GM19324 (cell line): ENCODE data around the gene PRDM8.

Experiments
- ATAC-seq: cut with Tn5 transposase; IDR thresholded peaks from one replicate; pipeline ENCODE4 v1.9.1; 2021; ENCODE audit warnings: mild to moderate bottlenecking, moderate library complexity; ENCODE audit not compliant: unreplicated experiment, low FRiP score

The PRDM8 gene

DNA sequence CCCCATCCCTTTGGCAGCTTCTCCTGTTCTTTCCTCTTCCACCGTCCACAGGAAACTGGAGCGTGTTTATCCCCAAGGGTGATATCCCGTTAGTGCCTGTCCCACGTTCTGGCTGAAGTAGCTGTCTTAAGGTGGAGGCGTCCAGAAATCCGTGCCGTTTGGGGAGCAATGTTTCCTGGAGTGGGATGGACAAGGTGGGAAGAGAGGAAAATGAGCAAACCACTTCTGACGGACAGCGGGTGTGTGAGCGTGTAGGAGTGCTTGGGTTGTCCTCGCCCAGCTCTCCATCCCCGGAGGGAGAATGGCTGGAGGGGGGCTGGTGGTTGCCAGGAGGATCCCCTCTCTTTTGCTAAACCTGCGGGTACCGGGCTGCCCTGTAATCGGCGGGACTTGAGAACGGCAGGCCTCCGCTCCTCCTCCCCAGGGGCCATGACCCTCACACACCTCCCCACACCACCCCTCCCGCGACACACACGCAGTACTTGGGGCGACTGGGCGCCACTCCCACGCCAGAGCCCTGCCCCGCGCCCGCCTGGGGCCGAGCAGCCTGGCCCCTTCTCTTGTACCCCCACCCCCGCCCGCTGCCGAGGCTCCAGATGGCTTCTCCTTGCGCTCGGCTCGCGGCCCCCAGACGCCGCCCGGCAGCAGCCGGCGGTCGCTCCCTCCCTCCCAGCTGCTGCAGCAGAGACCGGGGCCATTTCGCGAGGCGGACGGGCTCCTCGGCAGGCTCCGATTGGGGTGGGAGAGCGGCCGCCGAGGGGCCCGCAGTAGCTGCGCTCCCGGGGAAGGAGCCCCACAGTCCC is 13.9 kb upstream of the PRDM8 start:
- ATAC-seq = peak; percentile 51

DNA sequence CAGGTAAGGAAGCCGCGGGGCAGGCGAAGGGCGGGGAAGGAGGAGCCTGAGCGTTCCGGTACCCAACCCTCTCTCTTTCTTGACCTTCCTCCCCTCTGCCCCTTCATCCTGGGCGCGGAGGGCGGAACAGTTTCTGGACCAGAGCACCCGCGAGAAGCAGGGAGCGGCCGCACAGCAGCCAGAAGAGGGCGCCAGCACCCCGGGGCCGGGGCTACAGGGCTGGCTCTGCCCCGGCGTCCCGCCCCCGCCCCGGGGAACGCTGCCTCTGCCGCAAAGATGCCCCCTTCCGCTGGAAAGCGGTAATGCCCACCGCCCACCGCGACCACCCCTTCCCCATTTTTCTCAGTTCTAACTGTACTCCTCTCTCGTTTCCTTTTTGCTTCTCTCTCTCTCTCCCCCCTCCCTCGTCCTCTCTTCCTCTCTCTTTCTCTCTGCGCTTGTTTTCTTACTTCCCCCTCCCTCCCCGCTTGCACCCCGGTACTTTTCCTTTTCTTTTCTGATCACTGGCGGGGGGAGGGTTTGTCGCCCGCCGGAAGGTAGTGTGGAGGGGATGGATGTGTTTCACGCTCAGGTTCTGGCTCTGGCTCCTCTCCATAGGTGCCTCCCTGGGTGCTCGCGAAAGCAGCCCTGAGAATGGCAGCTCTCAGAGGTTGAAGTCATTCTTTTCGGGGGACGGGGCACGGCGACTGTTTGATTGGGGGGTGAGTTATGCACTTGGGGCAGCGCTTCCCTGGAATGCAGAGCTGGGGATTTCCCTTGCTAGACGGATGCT is 13.1 kb upstream of the PRDM8 start:
- ATAC-seq = peak; percentile 98

DNA sequence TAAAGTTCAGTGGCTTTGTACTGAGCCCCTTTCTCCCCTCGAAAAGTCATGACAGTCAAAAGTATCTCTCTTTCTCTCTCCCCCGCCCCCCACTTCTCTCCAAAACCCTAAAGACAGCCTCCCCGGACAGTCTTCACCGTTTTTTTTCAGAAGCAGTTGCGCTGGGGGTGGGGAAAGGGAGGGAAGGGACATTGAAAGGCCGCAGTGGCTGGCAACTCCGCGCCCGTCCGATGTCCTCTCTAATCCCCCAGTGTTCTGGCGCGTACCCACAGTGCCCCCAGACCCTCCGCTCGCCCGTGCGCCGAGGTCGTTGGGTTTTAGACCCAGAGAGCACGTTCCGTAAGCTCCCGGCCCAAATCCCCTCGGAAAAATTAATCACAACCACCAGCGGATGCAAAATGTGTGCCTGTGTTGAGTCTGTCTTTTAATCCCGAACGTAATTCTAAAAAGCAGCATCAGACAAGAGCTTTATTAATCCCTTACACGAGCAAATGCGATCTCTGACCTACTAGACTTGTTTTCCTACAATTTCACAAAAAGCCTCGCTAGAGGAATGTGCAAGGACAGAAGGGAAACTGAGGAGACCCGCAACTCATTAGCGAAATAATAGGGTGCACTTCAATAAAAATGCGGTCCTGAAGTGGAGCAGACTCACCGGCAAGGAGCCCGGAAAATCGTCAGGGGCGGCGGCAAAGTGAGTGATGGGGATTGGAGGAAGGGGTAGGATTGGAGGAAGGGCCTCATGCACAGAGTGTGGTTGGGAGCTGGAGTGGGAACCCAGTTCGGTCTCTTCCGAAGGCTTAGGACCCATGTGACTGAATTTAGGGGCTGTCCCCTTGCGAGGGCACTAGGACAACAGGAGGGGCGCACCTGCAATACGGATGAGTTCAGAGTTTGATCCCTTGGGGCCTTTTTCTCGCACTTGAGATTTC is 12.2 kb upstream of the PRDM8 start:
- no peak for ATAC-seq

DNA sequence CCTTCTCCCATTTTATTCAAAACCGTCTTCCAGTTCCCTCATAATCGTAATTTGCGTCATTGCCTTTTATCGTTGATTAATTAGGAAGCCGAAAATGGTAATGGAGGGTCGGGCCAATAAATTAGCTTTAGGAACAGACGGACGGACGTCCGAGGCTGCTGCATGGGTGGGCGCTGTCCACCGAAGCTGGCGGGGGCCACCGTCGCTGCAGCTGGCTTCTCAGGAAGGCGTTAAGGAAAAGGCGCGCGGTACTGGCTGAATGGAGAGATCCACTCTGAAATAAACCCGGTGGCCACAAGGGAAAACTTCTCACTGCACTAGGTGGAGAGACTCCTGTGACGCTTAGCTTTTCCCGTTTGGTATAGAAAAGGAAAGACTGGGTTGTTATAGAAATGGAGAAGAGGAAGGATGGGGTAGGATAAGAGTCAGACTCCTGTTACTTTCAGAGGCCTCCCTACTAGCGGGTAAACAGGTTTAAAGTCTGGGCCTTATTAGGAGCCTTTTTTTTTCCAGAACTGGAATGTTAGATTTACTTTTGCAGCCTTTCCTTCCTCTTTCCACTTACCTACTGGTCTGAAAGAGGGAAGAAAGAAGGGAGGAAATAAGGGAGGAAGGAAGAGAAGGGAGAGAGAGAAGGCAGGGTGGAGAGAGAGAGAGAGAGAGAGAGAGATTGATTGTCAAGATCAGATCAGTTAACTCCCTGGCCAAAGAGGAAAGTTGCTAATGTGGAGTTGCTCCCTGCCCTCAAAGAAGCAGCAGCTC is 11.3 kb upstream of the PRDM8 start:
- no peak for ATAC-seq

DNA sequence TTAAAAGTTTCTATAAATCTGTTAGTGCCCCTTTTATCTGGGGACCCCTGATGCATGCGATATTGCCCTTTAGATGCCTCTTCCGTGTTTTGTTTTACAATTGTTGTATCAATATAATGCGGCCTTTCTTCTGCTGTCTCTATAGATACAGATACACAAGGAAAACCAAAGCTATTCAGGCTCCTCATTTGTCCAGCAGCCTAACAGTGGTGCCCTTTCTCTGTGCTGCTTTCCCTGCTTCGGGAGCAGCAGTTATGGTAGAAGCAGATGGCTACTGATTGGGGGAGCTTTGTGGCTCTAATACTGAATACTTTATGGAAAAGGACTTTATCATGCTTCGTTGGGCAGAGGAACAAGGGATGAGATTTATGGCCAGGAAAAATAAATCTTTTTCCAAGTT is 10.6 kb upstream of the PRDM8 start:
- ATAC-seq = no peak

DNA sequence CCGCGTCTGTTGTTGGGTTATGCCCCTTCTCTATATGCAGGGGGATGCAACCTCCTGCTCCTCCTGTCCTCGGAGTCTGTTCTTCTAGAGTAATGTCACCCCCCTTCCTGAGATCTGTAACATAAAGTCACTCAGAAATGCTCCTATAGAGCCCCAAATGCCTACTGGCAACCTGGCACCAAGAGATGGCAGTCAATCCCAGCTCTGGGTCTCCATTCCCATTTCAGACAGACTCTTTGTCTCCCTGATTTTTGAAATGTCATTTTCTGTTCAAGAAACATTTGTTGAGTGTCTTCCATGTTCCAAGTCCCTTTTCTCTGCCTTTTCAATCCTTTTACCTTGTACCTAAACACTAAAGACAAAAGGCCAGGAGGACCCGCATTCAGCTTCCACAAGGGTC is 9.6 kb upstream of the PRDM8 start:
- no peak for ATAC-seq

DNA sequence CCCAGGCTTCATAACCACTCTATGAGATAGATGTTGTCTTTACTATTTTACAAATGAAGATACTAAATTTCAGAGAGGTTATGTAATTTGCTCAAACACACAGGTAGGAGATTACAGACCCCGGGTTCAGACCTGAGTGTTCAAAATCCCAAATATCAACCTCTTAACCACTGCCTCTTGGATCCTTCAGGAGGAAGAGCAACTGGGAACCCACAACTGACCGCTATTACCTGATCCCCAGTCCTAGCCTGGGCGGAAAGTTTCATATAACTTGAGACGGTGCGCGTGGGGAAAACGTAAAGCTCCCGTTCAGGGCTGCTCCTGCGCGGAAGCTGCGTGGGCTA is 8.9 kb upstream of the PRDM8 start:
- no peak for ATAC-seq

DNA sequence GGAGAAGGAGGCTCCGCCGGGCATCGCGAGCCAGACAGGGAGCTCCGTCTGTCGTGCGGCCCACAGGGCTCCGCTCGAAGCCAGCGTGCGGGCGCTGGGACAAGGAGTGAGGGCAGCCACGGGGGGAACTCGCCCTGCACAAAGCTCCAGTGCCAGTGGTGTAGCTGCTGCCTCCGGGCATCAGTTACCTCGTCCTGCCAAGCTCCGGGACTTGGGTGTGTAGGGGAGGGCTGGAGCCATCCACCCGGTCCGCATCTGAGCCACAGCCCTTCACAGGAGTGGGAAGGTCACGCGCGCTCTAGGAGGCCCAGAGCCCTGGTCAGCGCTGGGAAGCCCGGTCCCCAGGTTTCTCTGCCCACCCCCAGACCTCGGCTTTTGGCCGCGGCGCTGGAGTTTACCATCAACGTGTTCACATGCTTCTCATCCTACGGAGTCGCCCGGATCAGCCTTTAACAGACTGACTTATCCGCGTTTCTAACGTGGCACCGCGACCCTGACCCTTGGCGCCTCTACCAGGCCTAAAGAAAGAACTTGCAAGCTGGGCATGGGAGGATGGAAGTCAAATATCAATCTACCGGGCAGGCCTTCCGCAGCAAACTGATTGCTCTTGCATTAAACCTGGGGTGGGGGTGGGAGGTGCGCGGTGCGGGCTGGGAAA is 8.4 kb upstream of the PRDM8 start:
- no peak for ATAC-seq

DNA sequence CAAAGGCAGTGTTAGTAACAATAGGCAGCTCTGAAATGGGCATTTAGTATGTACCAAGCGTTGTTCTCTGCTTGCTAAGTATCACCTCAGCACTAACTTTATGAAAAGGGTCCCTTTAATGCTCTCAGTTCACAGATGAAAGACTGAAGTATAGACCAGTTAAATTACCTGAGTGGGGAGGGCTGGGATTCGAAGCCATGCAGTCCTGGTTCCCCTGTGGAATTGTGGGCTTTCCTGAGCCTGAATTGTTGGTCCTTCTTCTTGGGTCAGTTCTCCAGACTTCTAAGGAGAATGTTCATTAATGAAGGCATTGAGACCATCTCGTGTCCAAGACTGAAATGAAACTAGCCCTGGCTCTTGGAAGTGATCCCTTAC is 7.7 kb upstream of the PRDM8 start:
- no peak for ATAC-seq

DNA sequence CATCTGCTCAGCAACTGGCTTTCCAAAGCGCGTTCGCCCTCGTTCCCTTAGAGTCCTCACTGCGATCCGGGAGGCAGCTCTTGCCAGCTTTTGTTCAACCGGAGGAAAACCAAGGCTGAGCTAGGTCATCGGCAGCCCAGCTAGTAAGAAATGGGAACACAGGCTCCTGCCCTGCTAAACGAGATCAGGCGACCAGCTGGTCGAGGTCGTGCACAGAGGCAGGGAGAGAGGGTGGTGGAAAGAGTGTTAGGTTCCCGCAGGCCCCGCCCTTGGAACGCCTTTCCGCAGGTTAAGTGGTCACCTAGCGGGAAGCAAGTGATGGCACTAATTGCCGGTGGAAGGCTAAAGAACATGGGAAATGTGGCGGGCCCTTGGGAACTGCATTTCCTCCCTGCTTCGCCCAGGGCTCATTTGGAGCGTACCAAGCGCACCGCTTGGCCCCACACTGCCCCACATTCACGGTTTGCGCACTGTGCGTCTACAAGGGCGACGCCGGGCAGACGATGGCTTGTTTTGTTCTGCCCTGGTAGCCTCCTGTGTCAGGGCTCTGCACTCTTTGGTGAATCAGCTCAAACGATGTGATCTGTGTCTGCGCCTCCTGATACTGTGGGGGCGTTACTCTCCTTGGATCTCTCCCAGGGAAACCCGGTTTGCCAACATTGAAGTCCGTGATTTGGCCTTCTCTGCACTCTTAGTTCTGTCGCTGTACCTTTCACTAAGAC is 7.2 kb upstream of the PRDM8 start:
- ATAC-seq = no peak

DNA sequence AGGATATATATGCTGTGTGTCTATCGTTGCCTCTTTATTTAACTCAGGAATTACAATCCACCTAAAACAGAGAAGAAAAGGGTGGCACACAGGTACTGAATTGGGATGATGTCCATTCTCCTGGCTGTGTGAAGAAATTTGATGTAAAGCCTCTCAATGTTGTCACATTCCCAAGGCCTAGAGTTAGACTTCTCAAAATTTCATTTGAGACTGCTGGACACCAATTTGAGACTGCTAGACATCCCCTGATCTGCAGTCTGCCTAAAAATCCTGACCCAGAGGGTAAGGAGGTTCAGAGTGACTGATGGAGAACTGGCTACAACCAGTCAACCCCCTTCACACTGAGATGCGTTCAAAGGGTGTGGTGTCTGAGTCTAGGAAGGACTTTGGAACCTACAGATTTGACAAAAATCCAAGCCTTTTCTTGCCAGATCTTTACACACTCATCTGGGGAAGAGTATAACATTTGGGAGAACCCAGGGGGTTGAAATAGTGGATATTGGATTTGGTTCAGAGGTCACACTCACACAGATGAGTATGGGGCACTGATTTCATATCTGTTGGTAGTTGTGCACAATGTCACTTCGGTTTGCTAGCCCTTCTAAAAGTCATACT is 4.9 kb upstream of the PRDM8 start:
- ATAC-seq = no peak

DNA sequence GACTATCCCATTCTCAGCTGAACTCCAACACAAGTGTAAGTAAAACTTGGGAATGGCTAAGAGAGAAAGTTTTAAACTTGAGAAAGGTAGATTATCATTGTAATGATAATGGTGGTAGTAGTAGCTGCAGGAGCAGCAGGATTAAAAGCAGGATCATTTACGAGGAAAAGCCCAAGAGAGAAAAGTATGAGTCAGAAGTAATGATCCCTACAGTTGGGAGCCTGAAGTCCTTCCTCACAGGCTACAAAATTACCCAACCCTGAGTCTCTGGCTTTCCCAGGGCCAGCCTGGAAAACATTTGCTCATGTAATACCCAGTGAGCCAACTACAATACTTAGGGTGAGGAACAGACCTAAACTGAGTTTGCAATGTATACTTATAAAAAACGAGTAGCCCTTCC is 4.4 kb upstream of the PRDM8 start:
- ATAC-seq = no peak

DNA sequence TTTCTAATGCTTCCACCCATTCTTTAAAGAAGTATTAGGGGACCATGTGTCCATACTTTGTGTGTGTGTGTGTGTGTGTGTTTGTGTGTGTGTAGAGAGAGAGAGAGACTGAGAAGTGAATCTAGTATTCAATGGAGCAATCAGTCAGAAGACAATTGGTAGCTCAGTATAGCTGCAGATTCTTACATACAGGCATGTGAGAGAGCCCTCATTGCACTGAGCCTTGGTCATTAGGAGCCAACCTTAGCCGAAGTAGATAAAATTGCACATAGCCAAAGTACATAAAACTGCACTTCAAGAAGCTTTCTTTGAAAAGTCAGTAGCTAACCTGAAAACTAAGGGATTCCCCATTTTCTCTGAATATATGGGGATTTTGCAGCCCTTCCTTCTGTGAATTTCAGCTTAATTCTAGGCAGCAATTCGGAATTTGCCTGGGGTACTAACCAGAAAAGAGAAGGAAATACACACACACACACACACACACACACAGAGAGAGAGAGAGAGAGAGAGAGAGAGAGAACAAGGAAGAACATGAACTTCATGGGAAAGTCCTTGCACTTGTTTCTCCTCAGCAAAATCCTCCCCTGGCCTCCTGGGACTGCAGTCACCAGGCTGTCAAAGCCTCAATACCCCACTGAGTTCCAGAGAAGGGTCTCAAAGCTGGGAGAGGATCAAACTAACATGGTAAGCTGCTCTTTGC is 1.7 kb upstream of the PRDM8 start:
- ATAC-seq = no peak

DNA sequence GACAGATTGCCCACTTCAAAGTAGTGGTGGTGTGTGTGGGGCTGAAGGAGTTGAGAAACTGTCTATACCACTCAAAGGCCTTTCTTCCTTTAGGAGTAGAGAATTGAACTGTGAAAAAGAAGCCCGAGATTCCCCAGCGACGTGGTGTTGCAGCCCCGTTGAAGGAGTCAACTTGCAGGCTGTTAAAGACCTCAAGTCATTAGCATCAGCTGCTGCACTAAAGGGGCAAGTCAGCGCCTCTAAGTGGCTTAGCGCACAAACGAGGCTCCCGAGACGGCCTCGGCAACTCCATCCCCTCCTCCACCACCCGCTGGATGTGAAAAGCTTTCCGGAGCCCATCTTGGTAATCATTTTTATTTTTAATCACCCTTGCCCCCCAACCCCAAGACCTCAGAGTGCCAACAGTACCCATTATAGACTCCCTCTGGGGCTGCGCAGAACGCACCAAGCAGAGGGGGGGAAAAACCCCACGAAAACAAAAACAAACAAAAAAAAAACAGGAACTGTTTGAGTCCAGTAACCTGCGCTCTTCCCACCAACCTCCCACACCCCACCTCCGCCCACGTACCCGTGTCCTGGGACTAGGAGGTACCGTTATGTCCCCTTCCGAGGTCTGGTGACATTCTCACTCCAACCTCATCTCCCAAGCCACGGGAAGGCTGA is 913 bp upstream of the PRDM8 start:
- no peak for ATAC-seq

DNA sequence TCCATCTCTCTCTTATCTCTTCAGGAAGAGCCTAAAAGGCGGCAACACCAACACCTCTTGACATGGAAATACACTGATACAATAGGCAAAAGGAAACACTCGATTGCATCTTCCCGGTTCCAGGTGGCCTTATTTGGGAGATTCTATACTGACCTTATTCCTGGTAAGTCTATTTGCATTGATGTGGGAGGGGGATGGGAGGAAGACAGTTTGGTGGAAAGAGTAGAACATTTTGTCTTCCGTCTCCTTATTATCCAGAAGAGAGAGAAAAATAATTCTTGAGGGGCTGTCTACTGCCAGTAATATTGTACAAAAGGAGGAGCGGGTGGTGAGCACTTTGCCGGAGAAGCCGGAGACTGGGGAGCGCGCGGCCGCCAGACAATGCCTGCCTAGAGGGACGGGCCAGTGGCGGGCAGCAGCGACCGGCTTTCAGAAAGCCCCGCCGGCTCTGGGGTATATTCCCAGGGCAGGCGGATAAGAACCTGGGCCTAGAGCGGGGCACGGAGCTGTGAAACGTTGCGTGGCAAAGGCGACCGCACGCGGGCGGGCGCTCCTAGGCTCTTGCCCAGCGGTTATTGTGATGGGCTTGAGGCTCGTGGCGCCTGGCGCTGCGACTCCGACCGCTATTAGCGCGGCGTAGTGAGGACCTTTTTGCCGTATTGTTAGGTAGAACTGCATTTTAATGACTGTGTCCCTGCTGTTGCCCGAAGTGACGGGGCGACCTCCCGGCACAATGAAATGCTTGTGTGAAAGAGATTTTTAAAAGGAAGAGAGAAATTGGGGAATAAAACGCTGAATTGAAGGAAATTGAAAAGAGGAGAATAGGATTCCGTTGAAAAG is 518 bp downstream of the PRDM8 start:
- no peak for ATAC-seq

DNA sequence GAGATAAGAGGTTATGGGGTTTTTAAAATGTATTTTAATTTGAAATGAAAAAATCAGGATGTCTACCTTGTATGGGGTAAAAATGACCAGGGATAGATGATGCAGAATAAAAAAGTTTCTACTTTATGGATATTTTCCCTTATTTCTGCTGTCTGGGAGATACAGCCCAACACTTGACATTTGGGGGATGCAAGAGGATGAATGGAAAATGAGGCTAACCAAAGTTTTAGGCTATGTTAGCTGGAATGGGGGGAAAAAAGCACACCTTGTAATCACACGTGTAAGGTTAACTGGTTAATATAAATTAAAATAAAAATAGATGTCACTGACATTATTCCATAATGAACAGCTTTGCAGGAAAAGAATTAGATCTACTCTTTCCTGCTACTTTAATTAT is 1.1 kb downstream of the PRDM8 start:
- no peak for ATAC-seq

DNA sequence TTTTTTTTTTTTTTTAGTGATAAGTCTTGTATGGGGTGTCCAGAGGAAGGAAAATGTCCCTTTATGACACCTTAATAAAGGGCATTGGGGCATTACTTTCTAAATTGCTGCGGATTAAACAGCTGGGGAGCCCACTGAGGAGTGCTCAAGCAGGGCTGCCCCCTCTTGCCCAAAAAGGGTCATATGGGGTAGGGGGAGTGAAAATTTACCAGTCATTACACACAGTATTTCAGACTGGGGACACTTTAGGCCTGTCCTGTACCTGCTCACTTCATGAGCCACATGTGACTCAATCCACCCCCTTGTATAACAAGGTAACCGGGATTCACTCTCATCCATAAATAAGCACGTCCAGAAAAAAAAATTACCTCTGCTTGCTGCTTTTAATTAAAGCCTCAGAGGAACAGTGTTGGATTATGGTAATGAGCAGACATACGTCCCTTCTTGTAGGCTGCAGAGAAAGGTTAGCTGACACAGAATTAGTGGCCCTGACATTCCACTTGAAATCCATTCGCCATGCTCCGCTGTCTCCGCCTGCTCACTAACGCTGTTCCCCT is 1.8 kb downstream of the PRDM8 start:
- ATAC-seq = no peak
